ENCODE measurements around the gene APOO.
"Not testable (repeated sequence)": the region's sequence is repeated elsewhere in the genome, so short reads cannot be mapped to it uniquely, and the experiment has no call there.

The APOO gene

DNA sequence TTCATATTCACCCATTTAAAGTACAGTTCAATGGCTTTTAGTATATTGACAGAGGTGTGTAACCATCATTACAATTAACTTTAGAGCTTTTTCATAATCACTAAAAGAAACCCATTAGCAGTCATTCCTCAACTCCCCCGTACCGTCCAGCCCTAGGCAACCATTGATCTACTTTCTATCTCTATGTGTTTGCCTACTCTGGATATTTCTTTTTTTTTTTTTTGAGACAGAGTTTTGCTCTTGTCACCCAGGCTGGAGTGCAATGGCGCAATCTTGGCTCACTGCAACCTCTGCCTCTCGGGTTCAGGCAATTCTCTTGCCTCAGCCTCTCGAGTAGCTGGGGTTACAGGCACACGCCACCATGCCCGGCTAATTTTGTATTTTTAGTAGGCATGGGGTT is 48.5 kb downstream of the APOO start:
- DNase-seq (ENCODE audit: low spot score), result not testable (repeated sequence)

DNA sequence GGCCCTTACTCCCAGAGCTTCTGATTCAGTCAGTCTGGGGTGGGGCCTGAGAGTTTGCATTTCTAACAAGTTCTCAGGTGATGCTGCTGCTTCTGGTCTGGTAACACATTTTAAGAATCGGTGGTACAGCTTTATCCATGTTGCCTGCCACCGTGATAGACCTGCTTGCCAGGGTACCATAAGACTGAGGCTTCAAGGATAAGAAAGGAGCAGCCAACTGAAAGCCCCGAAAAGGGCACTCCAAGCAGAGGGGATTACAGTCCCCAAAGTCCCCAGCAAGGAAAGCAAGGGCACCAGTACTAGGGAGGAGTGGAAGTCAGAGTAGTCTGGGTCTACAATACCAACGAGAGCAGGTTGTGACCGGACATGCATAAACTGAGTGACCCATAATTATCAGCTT is 49.8 kb downstream of the APOO start:
- no peak for DNase-seq (ENCODE audit: low spot score)

DNA sequence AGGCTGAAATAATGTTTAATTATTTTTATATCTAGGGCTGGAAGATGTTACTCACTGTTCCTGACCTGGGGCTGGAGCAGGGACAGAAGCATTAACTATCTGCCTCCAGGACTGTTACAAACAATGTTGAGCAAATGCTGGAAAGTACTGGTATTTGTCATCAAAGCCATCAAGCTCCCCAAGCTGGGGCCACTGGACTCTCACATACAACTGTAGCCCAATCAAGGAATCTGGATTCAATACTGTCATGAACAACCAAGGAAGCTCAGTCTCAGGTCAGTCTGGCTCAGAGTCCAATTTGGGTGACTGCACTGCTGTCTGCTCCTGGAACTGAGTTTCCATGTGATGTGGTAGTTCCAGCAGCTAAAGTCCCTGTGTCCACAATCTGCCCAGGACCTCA is 50.4 kb downstream of the APOO start:
- no peak for DNase-seq (ENCODE audit: low spot score)

DNA sequence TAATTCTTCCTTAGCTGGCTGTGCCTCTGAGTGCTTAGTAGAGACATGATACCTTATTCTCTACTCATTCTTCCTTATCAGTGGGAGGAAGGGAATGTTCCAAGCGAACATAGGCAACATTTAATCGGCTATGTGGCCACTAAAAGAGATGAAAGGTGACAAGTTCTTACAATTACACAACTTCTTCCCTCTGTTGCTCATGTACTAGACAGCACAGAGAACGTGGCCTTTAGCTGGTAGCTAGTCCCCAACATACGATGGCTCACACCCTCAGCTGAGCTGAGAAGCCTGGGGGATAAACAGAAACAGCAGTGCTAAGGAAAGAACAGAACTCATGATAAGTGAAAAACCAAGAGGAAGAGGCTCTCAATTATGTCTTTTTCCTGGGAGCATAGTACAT is 52.2 kb downstream of the APOO start:
- DNase-seq (ENCODE audit: low spot score), result no peak

DNA sequence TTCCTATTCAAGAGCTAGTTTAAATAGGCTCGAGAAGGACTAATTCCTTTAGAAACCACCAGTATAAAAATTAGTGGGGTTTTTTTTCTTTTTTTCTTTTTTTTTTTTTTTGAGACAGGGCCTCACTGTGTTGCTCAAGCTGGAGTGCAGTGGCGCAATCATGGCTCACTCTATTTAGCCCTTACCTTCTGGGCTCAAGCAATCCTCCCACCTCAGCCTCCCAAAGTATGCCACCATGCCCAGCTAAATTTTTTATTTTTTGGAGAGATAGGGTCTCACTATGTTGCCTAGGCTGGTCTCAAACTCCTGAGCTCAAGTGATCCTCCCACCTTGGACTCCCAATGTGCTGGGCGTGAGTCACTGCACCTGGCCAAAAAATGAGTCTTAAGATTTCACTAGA is 52.8 kb downstream of the APOO start:
- no peak for DNase-seq (ENCODE audit: low spot score)

DNA sequence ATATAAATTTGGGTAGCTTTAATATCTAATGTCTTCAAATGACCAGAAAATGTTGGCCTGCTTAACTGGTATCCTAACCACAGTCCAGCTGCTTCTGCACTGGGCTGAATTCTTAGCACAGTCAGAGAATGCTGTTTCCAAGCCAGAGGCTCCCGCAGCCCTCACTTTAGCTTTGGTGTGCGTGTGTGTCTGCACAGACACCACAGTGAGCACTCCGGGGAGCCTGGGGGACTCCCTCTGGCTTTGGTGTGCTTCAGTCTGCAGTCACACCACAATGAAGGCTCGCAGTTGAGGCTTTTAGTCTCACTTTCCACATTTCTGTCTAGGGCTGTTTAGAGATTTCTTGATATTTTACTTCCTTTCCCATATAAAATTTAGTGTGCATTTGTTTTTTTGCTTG is 53.6 kb downstream of the APOO start:
- DNase-seq (ENCODE audit: low spot score), result no peak

DNA sequence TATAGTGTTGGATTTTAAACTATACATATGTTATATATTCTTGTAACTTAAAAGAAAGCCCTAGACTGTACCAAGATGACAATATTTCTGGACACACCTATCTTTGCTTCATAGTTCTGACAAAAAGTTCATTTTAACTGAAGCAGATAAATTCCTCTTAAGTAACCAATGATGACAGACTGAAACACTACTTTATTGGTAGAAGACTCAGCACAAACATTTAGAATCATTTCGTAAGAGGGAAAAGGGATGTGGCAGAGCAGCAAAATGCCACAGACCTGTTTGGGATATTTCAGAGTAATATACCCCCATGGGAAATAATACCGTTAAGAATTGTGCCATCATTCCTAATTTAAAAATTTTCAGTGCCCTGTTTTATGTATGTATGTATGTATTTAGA is 56.2 kb downstream of the APOO start:
- DNase-seq (ENCODE audit: low spot score), result no peak

DNA sequence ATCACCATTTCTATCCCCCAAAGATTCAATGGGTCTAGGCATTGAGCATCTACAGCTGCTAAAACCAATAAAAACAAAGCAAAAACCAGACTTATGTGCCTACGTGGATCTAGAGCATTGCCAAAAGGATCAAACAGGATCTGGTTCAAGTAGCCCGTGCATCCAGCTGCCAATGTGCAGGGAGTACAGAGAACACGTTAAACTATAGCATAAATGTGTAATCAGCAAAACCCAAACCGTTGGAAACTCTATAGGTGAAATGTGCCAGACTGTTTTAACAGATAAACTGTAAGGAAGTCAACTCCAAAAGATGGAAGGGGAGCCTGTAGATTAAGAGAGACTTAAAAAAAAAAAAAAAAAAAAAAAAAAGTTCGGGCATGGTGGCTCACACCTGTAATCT is 58.5 kb downstream of the APOO start:
- DNase-seq (ENCODE audit: low spot score), result no peak

DNA sequence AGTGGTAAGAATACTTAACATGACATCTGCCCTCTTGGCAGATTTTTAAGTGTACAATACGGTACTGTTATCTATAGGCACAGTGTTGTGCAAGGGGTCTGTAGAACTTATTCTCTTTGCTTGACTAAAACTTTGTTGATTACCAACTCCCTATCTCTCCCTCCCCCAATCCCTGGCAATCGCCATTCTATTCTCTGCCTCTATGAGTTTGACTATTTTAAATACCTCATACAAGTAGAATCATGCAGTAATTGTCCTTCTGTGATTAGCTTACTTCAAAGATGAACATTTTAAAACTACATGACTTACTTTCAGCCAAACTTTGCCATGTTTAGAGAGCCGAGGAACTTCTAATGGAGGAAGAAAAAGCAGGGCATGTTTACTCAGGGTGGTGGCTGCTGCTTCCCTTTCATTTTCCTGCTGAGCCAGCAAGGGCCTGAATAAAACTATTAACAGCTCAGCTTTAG is 62.4 kb downstream of the APOO start:
- DNase-seq (ENCODE audit: low spot score), result no peak

DNA sequence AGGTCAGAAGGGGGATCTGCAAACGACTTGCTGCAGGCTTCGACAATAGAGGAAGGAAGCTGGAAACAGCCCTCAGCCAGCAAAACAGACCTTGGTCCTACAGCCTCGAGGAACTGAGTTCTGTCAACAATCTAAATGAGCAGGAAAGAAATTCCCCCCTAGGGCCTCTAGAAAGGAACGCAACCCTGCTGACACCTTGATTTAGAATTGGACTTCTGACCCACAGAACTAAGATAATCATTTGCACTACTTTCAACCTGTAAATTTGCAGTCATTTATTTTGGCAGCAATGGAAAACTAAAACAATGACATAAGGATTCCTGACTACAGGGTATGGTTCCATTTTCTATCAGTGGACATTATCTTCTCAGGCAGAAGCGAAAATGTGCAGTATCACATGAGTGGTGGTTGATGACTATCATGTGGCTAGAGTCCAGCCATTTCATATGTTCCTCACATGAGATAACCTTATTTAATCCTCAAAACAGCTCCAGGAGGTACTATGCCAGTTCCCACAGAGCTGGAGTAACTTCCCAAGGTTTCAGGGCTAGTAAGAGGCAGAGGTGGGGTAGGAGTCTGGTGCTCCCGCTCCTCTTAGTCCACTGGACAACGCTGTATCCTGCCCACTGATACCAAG is 63.1 kb downstream of the APOO start:
- no peak for DNase-seq (ENCODE audit: low spot score)

DNA sequence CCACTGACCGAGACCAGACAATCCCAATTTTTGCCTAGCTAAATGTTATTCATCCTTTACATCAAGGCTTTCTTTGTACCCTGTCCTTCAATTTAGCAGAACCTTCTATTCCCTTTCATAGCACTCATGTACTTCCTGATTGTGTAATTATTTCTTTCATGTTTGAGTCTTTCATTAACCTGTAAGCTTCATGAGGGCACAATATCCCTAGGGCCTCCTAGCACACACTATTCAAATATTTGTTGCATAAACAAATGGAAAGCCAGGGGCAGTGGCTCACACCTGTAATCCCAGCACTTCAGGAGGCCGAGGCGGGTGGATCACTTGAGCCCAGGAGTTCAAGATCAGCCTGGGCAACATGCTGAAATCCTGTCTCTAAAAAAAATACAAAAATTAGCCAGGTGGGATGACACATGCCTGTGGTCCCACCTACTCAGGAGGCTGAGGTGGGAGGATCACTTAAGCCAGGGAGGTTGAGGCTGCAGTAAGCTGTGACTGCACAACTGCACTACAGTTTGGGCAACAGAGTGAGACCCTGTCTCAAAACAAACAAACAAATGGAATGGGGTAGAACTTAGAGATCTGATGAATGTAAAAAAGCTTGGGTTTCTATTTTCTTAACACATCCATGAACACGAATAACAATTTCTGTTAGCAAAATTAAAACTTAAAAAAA is 65.8 kb downstream of the APOO start:
- no peak for DNase-seq (ENCODE audit: low spot score)

DNA sequence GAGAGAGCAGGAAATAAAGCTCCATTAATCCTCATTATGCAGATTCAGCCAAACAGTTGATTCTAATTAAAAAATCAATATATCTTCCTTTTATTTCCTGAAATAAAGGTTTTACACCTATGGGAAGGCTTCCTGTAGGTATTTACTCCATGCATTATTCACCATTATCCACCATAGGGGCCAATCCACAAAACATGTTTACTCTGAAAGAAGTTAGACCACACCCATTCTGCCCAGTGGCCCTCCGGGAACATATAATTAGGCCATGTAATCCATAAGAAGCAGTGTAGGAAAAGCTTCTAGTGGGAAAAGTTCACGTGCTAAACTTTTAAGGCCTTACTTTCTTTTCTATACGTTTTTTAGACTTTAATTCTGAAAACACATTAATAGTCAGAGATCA is 67.1 kb downstream of the APOO start:
- DNase-seq (ENCODE audit: low spot score), result no peak

DNA sequence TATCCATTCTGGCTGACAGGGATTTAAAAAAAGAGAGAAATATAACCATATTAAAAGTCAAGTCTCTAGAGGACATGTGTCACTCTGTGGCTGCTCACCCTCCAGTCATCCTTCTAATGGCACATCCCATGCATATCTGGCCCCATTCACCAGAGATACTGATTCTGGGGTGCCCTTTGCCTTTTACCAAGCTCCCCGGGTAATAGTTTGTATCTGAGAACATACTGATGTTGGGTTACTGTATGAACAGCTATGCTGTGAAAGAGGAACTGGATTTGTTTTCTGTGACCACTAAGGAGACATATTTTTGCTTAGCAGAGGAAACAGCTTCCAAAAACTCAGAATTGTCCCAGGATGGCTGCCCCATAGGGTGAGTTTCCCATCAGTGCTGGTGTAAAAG is 68.8 kb downstream of the APOO start:
- DNase-seq (ENCODE audit: low spot score), result no peak

DNA sequence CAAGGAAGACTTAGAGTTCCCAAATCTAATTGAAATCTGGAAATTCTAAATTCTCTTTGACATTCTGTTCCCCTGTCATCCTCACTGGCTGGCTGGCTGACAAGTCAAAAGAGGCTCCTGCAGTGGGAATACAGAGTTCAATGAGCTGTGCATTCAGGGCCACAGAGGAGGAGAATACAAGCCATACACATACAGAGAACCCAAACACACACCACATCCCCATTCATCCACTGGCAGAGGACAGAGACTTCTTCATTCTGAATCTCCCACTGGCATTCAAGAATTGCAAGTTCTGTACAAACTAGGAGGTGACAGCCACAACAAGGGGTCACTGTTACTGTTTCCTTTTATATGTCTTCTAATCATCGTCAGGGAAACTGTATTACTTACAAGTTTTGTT is 75.0 kb downstream of the APOO start:
- no peak for DNase-seq (ENCODE audit: low spot score)

DNA sequence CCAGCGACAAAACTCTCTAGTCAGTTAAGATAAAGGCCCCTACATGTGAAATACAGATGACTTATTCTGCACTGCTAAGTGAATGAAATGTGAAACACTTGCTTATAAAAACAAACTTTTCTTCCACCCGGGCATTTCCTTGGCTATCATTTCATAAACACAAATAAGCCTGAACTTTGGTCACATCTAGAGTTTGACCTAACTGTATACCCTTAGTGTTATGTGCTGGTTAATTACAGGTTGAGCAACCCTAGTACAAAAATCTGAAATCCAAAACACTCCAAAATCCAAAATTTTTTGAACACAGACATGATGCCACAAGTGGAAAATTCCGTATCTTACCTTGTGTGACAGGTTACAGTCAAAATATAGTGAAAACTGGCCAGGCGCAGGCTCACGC is 78.9 kb downstream of the APOO start:
- DNase-seq (ENCODE audit: low spot score), result no peak

DNA sequence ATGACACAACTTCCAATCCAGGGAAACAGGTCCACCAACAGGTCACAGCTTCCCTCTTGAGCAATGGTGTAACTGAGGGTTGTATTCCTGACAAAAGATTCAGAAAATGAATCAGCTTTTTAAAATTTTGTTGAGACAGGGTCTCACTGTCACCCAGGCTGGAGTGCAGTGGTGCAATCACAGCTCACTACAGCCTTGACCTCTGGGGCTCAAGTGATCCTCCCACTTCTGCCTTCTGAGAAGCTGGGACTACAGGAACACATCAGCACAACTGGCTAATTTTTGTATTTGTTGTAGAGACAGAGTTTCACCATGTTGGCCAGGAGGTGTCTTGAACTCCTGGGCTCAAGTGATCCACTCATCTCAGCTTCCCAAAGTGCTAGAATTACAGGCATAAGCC is 81.1 kb downstream of the APOO start:
- DNase-seq (ENCODE audit: low spot score), result no peak

DNA sequence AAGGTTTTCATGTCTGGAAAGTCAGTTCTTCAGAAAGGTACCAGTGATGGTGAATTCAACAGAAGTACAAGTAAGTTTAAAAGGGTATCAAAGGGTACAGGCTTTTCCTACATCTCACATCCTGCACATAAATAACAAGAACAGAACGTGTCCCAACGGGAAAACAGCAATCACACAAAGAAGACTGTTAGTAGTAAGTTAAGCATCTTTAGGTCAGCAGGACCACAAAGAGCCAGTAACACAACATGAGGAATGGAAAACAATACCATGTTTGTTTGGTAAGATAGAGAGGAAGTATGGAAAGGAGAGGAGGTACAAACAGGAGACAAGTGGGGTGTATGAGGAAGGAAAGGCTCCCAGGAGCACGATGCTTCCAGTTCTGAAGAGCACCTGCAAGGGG is 81.5 kb downstream of the APOO start:
- no peak for DNase-seq (ENCODE audit: low spot score)

DNA sequence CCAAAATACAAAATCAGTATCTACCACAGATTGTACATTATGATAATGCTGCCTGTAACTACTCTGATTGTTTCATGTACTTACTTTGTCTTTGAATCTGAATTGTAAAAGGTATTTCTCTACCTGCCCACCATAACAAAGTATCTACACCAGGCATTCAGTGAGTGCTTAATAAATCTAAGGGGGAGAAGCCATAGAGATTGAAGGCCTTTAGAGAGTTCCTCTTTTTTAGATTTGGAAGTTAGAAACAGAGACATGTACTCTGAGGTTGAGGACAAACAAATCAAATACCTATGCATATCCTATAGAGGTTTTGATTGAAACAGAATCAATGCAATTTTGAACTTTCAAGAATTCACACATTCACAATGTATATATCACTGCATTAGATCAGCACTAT is 82.1 kb downstream of the APOO start:
- DNase-seq (ENCODE audit: low spot score), result no peak

DNA sequence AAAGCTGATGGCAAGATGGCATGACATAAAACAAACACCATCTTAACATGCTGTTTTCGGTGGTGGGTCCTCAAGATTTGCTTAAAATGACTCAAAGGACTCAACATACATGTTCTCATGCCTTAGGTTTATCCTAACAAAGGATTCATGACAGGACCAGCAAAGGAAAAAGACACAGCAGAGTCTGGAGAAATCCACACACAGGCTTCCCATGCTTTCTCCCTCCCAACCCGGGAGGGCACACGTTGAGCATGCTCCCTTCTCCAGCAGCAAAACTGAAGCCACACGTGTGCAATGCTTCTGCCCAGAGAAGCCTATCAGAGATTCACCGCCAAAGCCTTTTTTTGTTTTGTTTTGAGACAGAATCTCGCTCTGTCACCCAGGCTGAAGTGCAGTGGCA is 84.9 kb downstream of the APOO start:
- DNase-seq (ENCODE audit: low spot score), result no peak

DNA sequence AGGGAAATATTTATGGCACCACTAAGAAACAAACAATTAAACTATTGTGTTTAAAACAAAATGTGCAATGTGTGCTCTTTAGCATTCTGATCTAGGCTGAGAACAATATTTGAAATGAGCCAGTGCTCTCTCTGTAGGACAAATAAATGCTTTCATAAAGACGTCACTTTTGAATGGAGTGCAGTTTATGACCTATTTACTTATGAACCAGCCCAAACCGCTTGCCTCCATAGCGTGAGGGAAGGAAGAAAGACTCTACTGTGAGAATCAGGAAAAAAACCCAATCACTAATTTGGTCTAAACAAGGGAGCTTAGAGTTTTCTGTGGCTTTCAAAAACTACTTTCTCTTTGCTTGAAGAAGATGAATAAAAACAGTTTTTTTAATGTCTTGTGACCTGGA is 85.3 kb downstream of the APOO start:
- no peak for DNase-seq (ENCODE audit: low spot score)

DNA sequence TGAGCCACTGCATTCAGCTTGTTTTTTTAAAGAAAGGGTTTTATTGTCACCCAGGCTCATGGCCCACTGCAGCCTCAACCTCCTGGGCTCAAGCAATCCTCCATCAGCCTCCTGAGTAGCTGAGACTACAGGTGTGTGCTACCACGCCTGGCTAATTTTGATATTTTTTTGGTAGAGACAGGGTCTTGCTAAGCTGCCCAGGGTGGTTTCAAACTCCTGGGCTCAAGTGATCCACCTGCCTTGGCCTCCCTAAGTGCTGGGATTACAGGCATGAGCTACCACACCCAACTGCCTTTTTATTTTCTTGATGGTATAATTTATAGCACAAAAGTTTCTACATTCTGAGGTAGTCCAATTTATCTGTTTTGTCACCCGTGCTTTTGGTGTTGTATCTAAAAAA is 85.9 kb downstream of the APOO start:
- no peak for DNase-seq (ENCODE audit: low spot score)

DNA sequence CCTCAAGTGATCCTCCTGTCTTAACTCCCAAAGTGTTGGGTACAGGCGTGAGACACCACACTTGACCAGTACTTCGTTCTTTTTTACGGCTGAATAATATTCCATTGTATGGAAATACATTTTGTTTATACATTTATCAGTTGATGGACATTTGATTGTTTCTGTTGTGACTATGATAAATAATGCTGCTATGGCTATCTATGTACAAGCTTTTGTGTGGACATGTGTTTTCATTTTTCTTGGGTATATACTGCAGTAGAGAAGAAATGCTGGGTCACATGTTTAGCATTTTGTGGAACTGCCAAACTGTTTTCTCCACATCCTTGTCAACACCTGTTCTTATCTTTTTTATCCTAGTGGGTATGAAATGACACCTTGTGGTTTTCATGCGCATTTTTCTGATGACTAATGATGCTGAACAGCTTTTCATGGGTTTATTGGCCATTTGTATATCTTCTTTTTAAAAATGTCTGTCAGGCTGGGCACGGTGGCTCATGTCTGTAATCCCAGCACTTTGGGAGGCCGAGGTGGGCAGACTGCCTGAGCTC is 87.4 kb downstream of the APOO start:
- no peak for DNase-seq (ENCODE audit: low spot score)

DNA sequence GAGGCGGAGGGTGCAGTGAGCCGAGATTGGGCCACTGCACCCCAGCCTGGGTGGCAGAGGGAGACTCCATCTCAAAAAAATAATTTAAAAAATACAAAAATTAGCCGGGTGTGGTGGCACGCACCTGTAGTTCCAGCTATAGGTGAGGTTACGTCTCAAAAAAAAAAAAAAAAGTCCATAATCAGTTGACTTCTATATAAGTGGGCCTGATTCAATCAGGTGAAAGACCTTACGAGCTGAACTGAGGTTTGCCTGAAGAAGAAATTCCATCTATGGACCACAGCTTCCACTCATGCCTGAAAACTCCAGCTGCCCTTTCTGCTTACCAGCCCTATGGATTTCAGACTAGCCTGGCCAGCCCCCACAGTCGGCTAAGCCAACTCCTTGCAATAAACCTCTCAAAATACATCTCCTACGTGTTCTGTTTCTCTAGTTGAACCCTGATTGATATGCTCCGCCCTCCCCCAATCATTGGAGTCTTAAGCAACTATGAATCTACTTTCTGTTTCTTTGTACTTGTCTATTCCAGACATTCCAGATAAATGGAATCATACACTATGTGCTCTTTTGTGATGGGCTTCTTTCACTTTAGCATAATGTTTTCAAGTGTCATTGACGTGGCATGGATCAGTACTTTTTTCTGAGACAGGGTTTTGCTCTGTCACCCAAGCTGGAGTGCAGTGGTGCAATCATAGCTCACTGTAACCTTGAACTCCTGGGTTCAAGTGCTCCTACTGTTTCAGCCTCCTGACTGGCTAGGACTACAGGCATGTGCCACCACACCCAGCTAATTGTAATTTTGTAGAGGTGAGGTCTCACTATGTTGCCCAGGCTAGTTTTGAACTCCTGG is 88.1 kb downstream of the APOO start:
- no peak for DNase-seq (ENCODE audit: low spot score)
